GM19025 (cell line): ENCODE results near the gene C2CD4B.

Source experiments
- ATAC-seq: cut with Tn5 transposase; IDR thresholded peaks from one replicate; pipeline ENCODE4 v1.9.1; 2021; ENCODE audit warnings: mild to moderate bottlenecking, low read depth, moderate library complexity; ENCODE audit not compliant: unreplicated experiment

The C2CD4B gene

GRCh38 chr15:62120776-62121175, 44.3 kb downstream of the C2CD4B start:
- no peak for ATAC-seq

GRCh38 chr15:62119874-62120273, 45.2 kb downstream of the C2CD4B start:
- ATAC-seq: no peak

DNA sequence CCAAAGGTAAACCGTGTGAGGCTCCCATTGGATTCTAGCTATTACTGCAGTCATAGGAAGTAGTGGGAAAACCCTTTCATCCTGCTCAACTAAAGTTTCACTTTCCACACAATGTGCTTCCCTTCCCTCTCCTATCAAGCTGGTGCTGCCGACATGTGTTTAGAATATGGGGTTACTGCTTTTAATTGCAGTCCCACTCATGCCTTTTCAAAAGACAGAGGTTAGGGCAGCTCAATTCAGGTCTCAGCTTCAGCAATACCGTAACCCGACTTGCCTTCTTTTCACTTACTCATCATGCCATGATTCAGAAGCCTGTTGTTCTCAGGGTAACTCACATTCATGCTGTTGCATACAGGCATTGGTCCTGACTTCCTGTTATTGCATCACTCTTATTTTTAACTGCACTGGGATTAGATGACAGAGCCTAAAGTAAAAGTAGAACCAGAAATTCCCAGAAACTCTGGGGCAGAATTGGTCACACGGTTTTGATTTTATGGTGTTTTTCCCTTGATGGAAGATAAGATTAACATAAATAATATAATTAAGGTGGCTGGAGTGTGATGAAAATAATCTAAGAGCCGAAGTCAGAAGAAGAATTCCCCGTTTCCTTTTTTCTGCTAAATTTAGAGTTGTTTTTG, 45.7 kb downstream of the C2CD4B start:
- ATAC-seq: no peak

GRCh38 chr15:62118520-62119226, 46.4 kb downstream of the C2CD4B start:
- ATAC-seq: no peak

DNA sequence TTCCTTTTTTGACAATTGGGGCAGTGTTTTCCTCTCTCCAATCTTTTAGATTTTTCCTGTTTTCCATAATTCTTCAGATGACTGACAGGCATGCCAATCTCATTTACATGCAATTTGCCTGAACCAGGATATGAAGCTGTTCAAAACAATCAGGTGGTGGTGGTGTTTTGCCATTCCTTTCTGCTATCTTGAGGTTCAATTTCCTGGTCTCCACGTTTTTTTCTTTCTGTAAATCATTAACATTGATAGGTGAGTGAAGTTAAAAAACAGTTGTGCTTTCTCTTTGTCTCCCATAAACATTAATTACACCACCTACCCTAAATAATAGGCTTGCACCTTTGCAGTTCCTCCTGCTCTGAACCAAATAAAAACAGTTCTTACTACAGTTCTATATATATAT, 49.2 kb downstream of the C2CD4B start:
- no peak for ATAC-seq
